PC-9 (cell line): ENCODE measurements around the gene CDH22. TPM values are rescaled to one million over a fixed set of nuclear protein-coding genes. Genes with fewer than 3 reads are reported as not detected.

ENCODE experiments used
- BruUV-seq: library from RNA; stranded (reverse); fragments of 400-500 nt; replicated peaks from 2 replicates; lab custom pipeline; 2021; lab: Mats Ljungman, UMichigan
- CTCF ChIA-PET: fragments of 300-600 bp; sonication (Branson Sonifier 250); formaldehyde crosslinking; loops from one replicate; lab custom pipeline; 2022; ENCODE audit warnings: antibody characterized with exemption; lab: Charles Lee
- POLR2A ChIA-PET: fragments of 300-600 bp; sonication (Branson Sonifier 250); formaldehyde crosslinking; loops from one replicate; lab custom pipeline; 2022; ENCODE audit warnings: antibody characterized with exemption; ENCODE audit not compliant: unreplicated experiment; lab: Charles Lee
- DNase-seq, 2 experiments: peaks; one replicate each; pipeline versions ENCODE4 v3.0.0 to v3.0.0-alpha.2; 2015 to 2022; ENCODE audit warnings: mixed read lengths in 1 of 2
- H2AFZ ChIP-seq: fragments of 200-600 bp; sonication (generic); 2 replicates; pipeline ENCODE4 v1.8.1; 2017; ENCODE audit warnings: antibody characterized with exemption
- H3F3A ChIP-seq: fragments of 200-600 bp; sonication (generic); 2 replicates; pipeline ENCODE4 v1.8.1; 2017; ENCODE audit warnings: antibody characterized with exemption, mild to moderate bottlenecking, low read depth; ENCODE audit not compliant: insufficient read depth
- H3K27ac ChIP-seq: fragments of 200-600 bp; sonication (generic); 2 replicates; pipeline ENCODE4 v1.6.1; 2016; ENCODE audit warnings: mixed run types
- H3K27me3 ChIP-seq: fragments of 200-600 bp; sonication (generic); 2 replicates; pipeline ENCODE4 v1.6.1; 2016; ENCODE audit warnings: low read depth, mixed run types; ENCODE audit not compliant: insufficient read depth
- H3K36me3 ChIP-seq: fragments of 200-600 bp; sonication (generic); 2 replicates; pipeline ENCODE4 v1.6.1; 2016; ENCODE audit warnings: low read depth, mixed run types
- H3K4me1 ChIP-seq: fragments of 200-600 bp; sonication (generic); replicated peaks from 2 replicates; pipeline ENCODE4 v1.6.1; 2016; ENCODE audit warnings: mixed run types; ENCODE audit not compliant: insufficient read depth
- H3K4me2 ChIP-seq: fragments of 200-600 bp; sonication (generic); 2 replicates; pipeline ENCODE4 v1.6.1; 2017; ENCODE audit warnings: mixed run types
- H3K4me3 ChIP-seq: fragments of 200-600 bp; sonication (generic); 2 replicates; pipeline ENCODE4 v1.6.1; 2016; ENCODE audit warnings: mixed run types
- H3K79me2 ChIP-seq: fragments of 200-600 bp; sonication (generic); 2 replicates; pipeline ENCODE4 v1.6.1; 2017; ENCODE audit warnings: low read depth, mixed run types
- H3K9me2 ChIP-seq: fragments of 200-600 bp; sonication (generic); 2 replicates; pipeline ENCODE4 v1.8.1; 2017; ENCODE audit warnings: mild to moderate bottlenecking; ENCODE audit not compliant: insufficient read depth
- H3K9me3 ChIP-seq: fragments of 200-600 bp; sonication (generic); 2 replicates; pipeline ENCODE4 v1.8.1; 2016; ENCODE audit warnings: low read depth; ENCODE audit not compliant: insufficient read depth
- H4K20me1 ChIP-seq: fragments of 200-600 bp; sonication (generic); 2 replicates; pipeline ENCODE4 v1.8.1; 2017; ENCODE audit not compliant: insufficient read depth
- CTCF ChIP-seq: fragments of 200-600 bp; sonication (generic); conservative IDR thresholded peaks from 2 replicates; pipeline ENCODE4 v1.6.1; 2017; ENCODE audit warnings: mixed run types, antibody characterized with exemption, mild to moderate bottlenecking, moderate library complexity
- EZH2 ChIP-seq: fragments of 200-600 bp; sonication (generic); IDR thresholded peaks from 2 replicates; pipeline ENCODE4 v1.8.0; 2017; ENCODE audit warnings: antibody characterized with exemption, low read depth
- intact Hi-C: fragments of 100-400 bp; cut with micrococcal nuclease; formaldehyde crosslinking; loops from one replicate; pipeline ENCODE4 v1.10.0; 2022; ENCODE audit not compliant: unreplicated experiment
- total RNA-seq: library from RNA; stranded (reverse); gene quantifications from 2 replicates; pipeline ENCODE4 v1.2.3, GENCODE V29; 2021

Gene CDH22
- total RNA-seq, 1 experiment from 2014 or later = not detected

- peaks cover 93% of the 10 kb centered on the region for H3K27me3 ChIP-seq
- H3K9me2 ChIP-seq = no peaks in the 10 kb centered on the region
- H3K4me2 ChIP-seq = no peak overlapping the region
- no peaks in the 10 kb centered on the region for H3K79me2 ChIP-seq
- intact Hi-C loops = no loop called here
- H3F3A ChIP-seq = no peaks in the 10 kb centered on the region
- H3K4me3 ChIP-seq = no peak overlapping the region
- ChIA-PET POLR2A (no interaction called here), CTCF (interaction anchor here (1.5 kb wide), 1 partner anchor 17 kb away, joined by 4 read pairs; no protein-coding TSS in a partner anchor)
- H3K27ac ChIP-seq = no peak overlapping the region
- no peaks in the 10 kb centered on the region for H3K9me3 ChIP-seq
- H4K20me1 ChIP-seq = no peaks in the 10 kb centered on the region
- no peak for DNase-seq
- no peaks in the 10 kb centered on the region for H3K36me3 ChIP-seq
- H3K4me1 ChIP-seq = no peaks in the 10 kb centered on the region
- H2AFZ ChIP-seq = no peak overlapping the region
- TF ChIP-seq EZH2 (no peak), CTCF (no peak)
- BruUV-seq = no TSS peak
Measured at GRCh38 chr20:46331611-46332361, 23.5 kb upstream of the CDH22 start.

- no TSS peak for BruUV-seq
- Histone ChIP-seq H2AFZ (no peak overlapping the region), H3K79me2 (no peaks in the 10 kb centered on the region), H3K4me2 (no peak overlapping the region), H3K27ac (no peak overlapping the region), H3K27me3 (peaks cover 94% of the 10 kb centered on the region), H3K9me3 (no peaks in the 10 kb centered on the region), H3K4me1 (no peaks in the 10 kb centered on the region), H3K36me3 (no peaks in the 10 kb centered on the region), H3K9me2 (no peaks in the 10 kb centered on the region), H3F3A (no peaks in the 10 kb centered on the region), H4K20me1 (no peaks in the 10 kb centered on the region), H3K4me3 (no peak overlapping the region)
- intact Hi-C loops = no loop called here
- no peak for DNase-seq
- TF ChIP-seq EZH2 (no peak), CTCF (no peak)
- CTCF ChIA-PET = interaction anchor here (1.5 kb wide), 1 partner anchor 18 kb away, joined by 4 read pairs; no protein-coding TSS in a partner anchor
- POLR2A ChIA-PET = no interaction called here
Measured at GRCh38 chr20:46330831-46331371, 22.6 kb upstream of the CDH22 start.

- Histone ChIP-seq H3K36me3 (no peaks in the 10 kb centered on the region), H3K79me2 (no peaks in the 10 kb centered on the region), H3K27ac (no peak overlapping the region), H2AFZ (no peak overlapping the region), H3K4me2 (no peak overlapping the region), H3K27me3 (peaks cover 94% of the 10 kb centered on the region), H3K4me3 (no peak overlapping the region), H3K9me3 (no peaks in the 10 kb centered on the region), H3F3A (no peaks in the 10 kb centered on the region), H3K9me2 (no peaks in the 10 kb centered on the region), H3K4me1 (no peaks in the 10 kb centered on the region), H4K20me1 (no peaks in the 10 kb centered on the region)
- BruUV-seq = no TSS peak
- POLR2A ChIA-PET = no interaction called here
- CTCF ChIA-PET = no interaction called here
- no peak for TF ChIP-seq CTCF
- TF ChIP-seq EZH2 = no peak
- intact Hi-C loops = no loop called here
- DNase-seq = no peak
Measured at GRCh38 chr20:46330072-46330763, 21.9 kb upstream of the CDH22 start.
